Measurements from ENCODE around the gene PIP5K1C. TPM values are rescaled to one million over a fixed set of nuclear protein-coding genes. Genes with fewer than 3 reads are reported as not detected.

The PIP5K1C gene
- total RNA-seq, result 16.4 TPM

GRCh38 chr19:3700242-3701032 lies at the start of gene PIP5K1C:
PIP5K1C (minus strand) TSS chr19:3700468; CDS start chr19:3700390, 78 bp downstream.
- ATAC-seq, result peak; percentile 96

- ATAC-seq, result peak; percentile 39
Measured at GRCh38 chr19:3748965-3749364, 48.7 kb upstream of the PIP5K1C start.

- no peak for ATAC-seq
Measured at GRCh38 chr19:3746371-3747056, 46.2 kb upstream of the PIP5K1C start.

GRCh38 chr19:3745363-3746045 lies 45.2 kb upstream of the PIP5K1C start:
- ATAC-seq, result no peak

- ATAC-seq, result no peak
Measured at GRCh38 chr19:3743486-3743885, 43.2 kb upstream of the PIP5K1C start.

GRCh38 chr19:3740431-3740830 lies 40.2 kb upstream of the PIP5K1C start:
- peak; percentile 23 for ATAC-seq

- peak; percentile 16 for ATAC-seq
Measured at GRCh38 chr19:3738477-3739220, 38.4 kb upstream of the PIP5K1C start.

- no peak for ATAC-seq
Measured at GRCh38 chr19:3737487-3738205, 37.4 kb upstream of the PIP5K1C start.

GRCh38 chr19:3736106-3736724 lies 35.9 kb upstream of the PIP5K1C start:
- no peak for ATAC-seq

GRCh38 chr19:3734310-3734600 lies 34.0 kb upstream of the PIP5K1C start:
- ATAC-seq, result no peak

- ATAC-seq, result no peak
Measured at GRCh38 chr19:3733549-3734309, 33.5 kb upstream of the PIP5K1C start.

GRCh38 chr19:3732108-3732507 lies 31.8 kb upstream of the PIP5K1C start:
- ATAC-seq, result no peak

GRCh38 chr19:3730457-3730958 lies 30.2 kb upstream of the PIP5K1C start:
- ATAC-seq, result no peak

GRCh38 chr19:3725640-3726310 lies 25.5 kb upstream of the PIP5K1C start:
- ATAC-seq, result peak; percentile 32

- no peak for ATAC-seq
Measured at GRCh38 chr19:3725121-3725520, 24.9 kb upstream of the PIP5K1C start.

- no peak for ATAC-seq
Measured at GRCh38 chr19:3723883-3724282, 23.6 kb upstream of the PIP5K1C start.

- no peak for ATAC-seq
Measured at GRCh38 chr19:3723110-3723488, 22.8 kb upstream of the PIP5K1C start.

GRCh38 chr19:3722443-3723109 lies 22.3 kb upstream of the PIP5K1C start:
- ATAC-seq, result peak; percentile 47

GRCh38 chr19:3721887-3722442 lies 21.7 kb upstream of the PIP5K1C start:
- no peak for ATAC-seq
